Peyer's patch (tissue), 4 donors: Measurements from ENCODE around the gene UQCRQ.

Source experiments
- POLR2A ChIP-seq, 2 donors: fragments of 450-650 bp; IDR thresholded peaks; one replicate each; pipeline ENCODE4 v1.5.1; 2017; ENCODE audit warnings: antibody characterized with exemption in 2 of 2, mild to moderate bottlenecking in 2 of 2, moderate library complexity in 2 of 2
- TF ChIP-seq, protein P1 (sequence below), 6 experiments: fragments of 450-650 bp in 4 of 6; fragments of 200-600 bp in 2 of 6; sonication (generic) in 1 of 6; IDR thresholded peaks; one replicate each; pipeline ENCODE4 v1.5.1; 2017 to 2019; ENCODE audit warnings: antibody characterized with exemption in 6 of 6, mild to moderate bottlenecking in 3 of 6, moderate library complexity in 1 of 6

DNA sequence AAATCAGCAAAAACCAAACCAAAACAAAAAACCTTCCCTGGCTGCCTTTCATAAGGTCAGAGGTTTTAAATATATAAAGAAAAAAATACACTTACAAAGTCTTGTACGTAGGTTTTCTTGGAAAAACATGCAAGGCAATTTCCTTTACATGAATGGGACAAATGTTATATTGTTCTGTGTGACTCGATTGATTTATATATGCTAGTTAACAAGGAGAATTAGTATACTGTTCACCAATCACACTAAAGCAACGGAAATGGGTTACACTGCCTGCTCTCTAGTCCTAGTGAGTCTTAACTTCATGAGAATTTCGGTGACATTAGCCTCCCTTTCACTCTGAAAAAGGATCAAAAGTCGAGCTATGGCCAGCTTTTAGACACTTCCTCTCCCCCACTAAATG is 5.7 kb upstream of the UQCRQ start:
- TF ChIP-seq POLR2A (IDR thresholded peaks at IDR 0.05) = no peak
- TF ChIP-seq, protein P1, sequence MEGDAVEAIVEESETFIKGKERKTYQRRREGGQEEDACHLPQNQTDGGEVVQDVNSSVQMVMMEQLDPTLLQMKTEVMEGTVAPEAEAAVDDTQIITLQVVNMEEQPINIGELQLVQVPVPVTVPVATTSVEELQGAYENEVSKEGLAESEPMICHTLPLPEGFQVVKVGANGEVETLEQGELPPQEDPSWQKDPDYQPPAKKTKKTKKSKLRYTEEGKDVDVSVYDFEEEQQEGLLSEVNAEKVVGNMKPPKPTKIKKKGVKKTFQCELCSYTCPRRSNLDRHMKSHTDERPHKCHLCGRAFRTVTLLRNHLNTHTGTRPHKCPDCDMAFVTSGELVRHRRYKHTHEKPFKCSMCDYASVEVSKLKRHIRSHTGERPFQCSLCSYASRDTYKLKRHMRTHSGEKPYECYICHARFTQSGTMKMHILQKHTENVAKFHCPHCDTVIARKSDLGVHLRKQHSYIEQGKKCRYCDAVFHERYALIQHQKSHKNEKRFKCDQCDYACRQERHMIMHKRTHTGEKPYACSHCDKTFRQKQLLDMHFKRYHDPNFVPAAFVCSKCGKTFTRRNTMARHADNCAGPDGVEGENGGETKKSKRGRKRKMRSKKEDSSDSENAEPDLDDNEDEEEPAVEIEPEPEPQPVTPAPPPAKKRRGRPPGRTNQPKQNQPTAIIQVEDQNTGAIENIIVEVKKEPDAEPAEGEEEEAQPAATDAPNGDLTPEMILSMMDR (IDR thresholded peaks at IDR 0.05) = no peak
